GM21515 (cell line): Measurements from ENCODE around the gene PTGES3.
"Not testable (repeated sequence)": the region's sequence is repeated elsewhere in the genome, so short reads cannot be mapped to it uniquely, and the experiment has no call there.

Experiments used
- ATAC-seq: cut with Tn5 transposase; IDR thresholded peaks from one replicate; pipeline ENCODE4 v1.9.1; 2021; ENCODE audit not compliant: unreplicated experiment

Gene PTGES3

GRCh38 chr12:56709759-56710376 lies 21.8 kb upstream of the PTGES3 start:
- ATAC-seq = no peak

GRCh38 chr12:56704522-56704921 lies 16.4 kb upstream of the PTGES3 start:
- ATAC-seq = not testable (repeated sequence)

GRCh38 chr12:56699020-56699661 lies 11.1 kb upstream of the PTGES3 start:
- no peak for ATAC-seq

GRCh38 chr12:56695327-56696101 lies 7.4 kb upstream of the PTGES3 start:
- ATAC-seq = no peak

- no peak for ATAC-seq
Observed at GRCh38 chr12:56694161-56694560, 6.1 kb upstream of the PTGES3 start.

GRCh38 chr12:56688846-56689109 lies 694 bp upstream of the PTGES3 start:
- ATAC-seq = no peak

- ATAC-seq = peak; percentile 23
Observed at GRCh38 chr12:56687223-56688128, 608 bp downstream of the PTGES3 start.

GRCh38 chr12:56684745-56685359 lies 3.2 kb downstream of the PTGES3 start:
- no peak for ATAC-seq

- no peak for ATAC-seq
Observed at GRCh38 chr12:56682323-56682722, 5.8 kb downstream of the PTGES3 start.

GRCh38 chr12:56679883-56680575 lies 8.1 kb downstream of the PTGES3 start:
- ATAC-seq = no peak

- ATAC-seq = no peak
Observed at GRCh38 chr12:56678852-56679251, 9.2 kb downstream of the PTGES3 start.

- ATAC-seq = no peak
Observed at GRCh38 chr12:56677680-56678079, 10.4 kb downstream of the PTGES3 start.

GRCh38 chr12:56676851-56677580 lies 11.1 kb downstream of the PTGES3 start:
- no peak for ATAC-seq

- ATAC-seq = no peak
Observed at GRCh38 chr12:56671608-56672007, 16.5 kb downstream of the PTGES3 start.

GRCh38 chr12:56670836-56671235 lies 17.2 kb downstream of the PTGES3 start:
- no peak for ATAC-seq

- no peak for ATAC-seq
Observed at GRCh38 chr12:56668197-56668457, 20.0 kb downstream of the PTGES3 start.

- no peak for ATAC-seq
Observed at GRCh38 chr12:56661979-56662638, 26.0 kb downstream of the PTGES3 start.

- ATAC-seq = no peak
Observed at GRCh38 chr12:56661560-56661959, 26.5 kb downstream of the PTGES3 start.

GRCh38 chr12:56658921-56659320 lies 29.2 kb downstream of the PTGES3 start:
- no peak for ATAC-seq
